ENCODE results near the gene ANKRD33.

Gene ANKRD33

GRCh38 chr12:51887476-51888315 is at the start of gene ANKRD33:
ANKRD33 (plus strand) TSS chr12:51888103; CDS start chr12:51888187, 84 bp downstream.
- no peak for DNase-seq (ENCODE audit: low spot score)

GRCh38 chr12:51838762-51839161 is 49.1 kb upstream of the ANKRD33 start:
- no peak for DNase-seq (ENCODE audit: low spot score)

GRCh38 chr12:51839310-51839947 is 48.5 kb upstream of the ANKRD33 start:
- DNase-seq (ENCODE audit: low spot score) = no peak

GRCh38 chr12:51840966-51841365 is 46.9 kb upstream of the ANKRD33 start:
- DNase-seq (ENCODE audit: low spot score) = no peak

- DNase-seq (ENCODE audit: low spot score) = no peak
Measured at GRCh38 chr12:51841727-51842126, 46.2 kb upstream of the ANKRD33 start.

- no peak for DNase-seq (ENCODE audit: low spot score)
Measured at GRCh38 chr12:51844854-51845253, 43.0 kb upstream of the ANKRD33 start.

GRCh38 chr12:51845482-51845881 is 42.4 kb upstream of the ANKRD33 start:
- DNase-seq (ENCODE audit: low spot score) = no peak

GRCh38 chr12:51846271-51846691 is 41.6 kb upstream of the ANKRD33 start:
- DNase-seq (ENCODE audit: low spot score) = no peak

GRCh38 chr12:51846911-51847642 is 40.8 kb upstream of the ANKRD33 start:
- peak; percentile 49 for DNase-seq (ENCODE audit: low spot score)

- no peak for DNase-seq (ENCODE audit: low spot score)
Measured at GRCh38 chr12:51847643-51848325, 40.1 kb upstream of the ANKRD33 start.

- no peak for DNase-seq (ENCODE audit: low spot score)
Measured at GRCh38 chr12:51848326-51848727, 39.6 kb upstream of the ANKRD33 start, which contains the start of gene FIGNL2. FIGNL2 (minus strand) TSS chr12:51848718; CDS start chr12:51822413, 26,305 bp downstream.

- no peak for DNase-seq (ENCODE audit: low spot score)
Measured at GRCh38 chr12:51848841-51849735, 38.8 kb upstream of the ANKRD33 start.

- no peak for DNase-seq (ENCODE audit: low spot score)
Measured at GRCh38 chr12:51850081-51850964, 37.6 kb upstream of the ANKRD33 start.

- no peak for DNase-seq (ENCODE audit: low spot score)
Measured at GRCh38 chr12:51850965-51851299, 37.0 kb upstream of the ANKRD33 start.

GRCh38 chr12:51851413-51852124 is 36.3 kb upstream of the ANKRD33 start:
- DNase-seq (ENCODE audit: low spot score) = no peak

- DNase-seq (ENCODE audit: low spot score) = peak; percentile 58
Measured at GRCh38 chr12:51852404-51853137, 35.3 kb upstream of the ANKRD33 start.

GRCh38 chr12:51855586-51856428 is 32.1 kb upstream of the ANKRD33 start:
- peak; percentile 87 for DNase-seq (ENCODE audit: low spot score)

- DNase-seq (ENCODE audit: low spot score) = no peak
Measured at GRCh38 chr12:51860986-51861385, 26.9 kb upstream of the ANKRD33 start.

Data from AG08395 (cell line).